ENCODE results near the gene MAP3K21.

Gene MAP3K21

DNA sequence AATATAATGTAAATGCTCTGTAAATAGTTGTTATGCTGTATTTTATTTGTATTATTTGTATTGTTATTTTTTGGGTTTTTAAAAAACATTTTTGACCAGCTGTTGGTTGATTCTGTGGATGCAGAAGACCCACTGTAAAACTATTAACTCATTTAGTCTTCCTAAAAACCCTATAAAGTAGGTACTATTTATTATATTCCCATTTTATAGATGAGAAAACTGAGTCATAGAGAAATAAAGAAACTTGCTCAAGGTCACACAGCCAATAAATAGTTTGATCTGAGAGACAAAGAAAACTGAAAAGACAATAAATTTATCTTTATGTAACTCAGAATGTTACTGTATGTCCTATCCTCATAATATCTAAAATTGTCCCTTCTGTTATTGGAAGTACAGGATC, 1.2 kb upstream of the MAP3K21 start:
- Histone ChIP-seq H3K4me3 (ENCODE audit: insufficient read length, low read depth) (no peak overlapping the region), H3K36me3 (ENCODE audit: insufficient read depth, insufficient read length, low read length) (no peaks in the 10 kb centered on the region), H3K9ac (ENCODE audit: insufficient read length, low read depth) (no peak overlapping the region), H3K4me1 (ENCODE audit: insufficient read depth, insufficient read length) (no peaks in the 10 kb centered on the region), H3K27me3 (ENCODE audit: insufficient read depth, insufficient read length) (peaks cover 39% of the 10 kb centered on the region), H3K9me3 (ENCODE audit: insufficient read depth, low read length) (no peaks in the 10 kb centered on the region)
- DNase-seq (ENCODE audit: low read depth, low spot score), result no peak
- TF ChIP-seq ZNF274 (IDR thresholded peaks at IDR 0.05; ENCODE audit: low read depth, low read length), result no peak
- no peak for TF ChIP-seq SUZ12 (IDR thresholded peaks at IDR 0.05; ENCODE audit: extremely low read depth, insufficient read depth, insufficient read length)

DNA sequence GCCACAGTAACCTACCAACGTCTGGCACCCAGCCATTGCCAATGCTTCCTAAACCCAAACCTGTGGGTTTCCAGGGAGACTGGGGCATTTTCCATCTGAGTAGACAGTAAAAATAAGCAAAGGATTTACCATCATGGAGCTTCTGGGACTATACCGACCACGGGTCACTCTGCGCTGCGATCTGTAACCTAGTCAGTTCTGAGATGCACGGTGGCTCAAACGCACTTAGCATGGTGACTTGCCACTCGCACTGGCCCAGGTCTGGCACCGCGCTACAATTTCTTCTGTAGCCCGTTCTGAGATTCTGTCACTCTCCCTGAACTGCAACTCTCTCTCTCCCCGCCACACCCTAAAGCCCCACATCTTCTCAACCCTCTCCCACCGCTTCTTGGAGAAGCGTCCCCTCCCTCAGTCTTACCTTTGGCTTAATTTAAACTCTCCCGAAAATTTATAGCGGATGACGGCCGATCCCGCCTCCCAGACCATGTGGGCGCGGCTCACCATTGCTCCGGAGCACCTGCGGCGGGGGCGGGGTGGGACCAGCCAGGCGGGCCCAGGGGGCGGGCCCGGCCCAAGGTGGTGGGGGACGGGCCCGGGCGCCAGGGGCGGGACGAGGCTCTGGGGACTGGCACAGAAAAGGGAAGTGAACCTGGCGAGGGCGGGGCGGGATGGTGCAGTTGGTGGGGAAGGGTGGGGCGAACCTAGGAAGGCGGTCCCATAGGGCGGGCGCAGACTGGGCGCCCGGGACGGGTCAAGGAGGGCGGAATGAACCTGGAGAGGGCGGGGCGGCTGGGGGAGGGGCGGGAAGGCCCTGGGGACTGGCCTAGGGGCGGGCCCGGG, 493 bp upstream of the MAP3K21 start:
- DNase-seq (ENCODE audit: low read depth, low spot score), result peak; percentile 91
- Histone ChIP-seq H3K4me3 (ENCODE audit: insufficient read length, low read depth) (peak overlapping the region; percentile 19), H3K9me3 (ENCODE audit: insufficient read depth, low read length) (no peaks in the 10 kb centered on the region), H3K27me3 (ENCODE audit: insufficient read depth, insufficient read length) (peaks cover 39% of the 10 kb centered on the region), H3K9ac (ENCODE audit: insufficient read length, low read depth) (no peak overlapping the region), H3K4me1 (ENCODE audit: insufficient read depth, insufficient read length) (no peaks in the 10 kb centered on the region), H3K36me3 (ENCODE audit: insufficient read depth, insufficient read length, low read length) (no peaks in the 10 kb centered on the region)
- TF ChIP-seq YY1 (IDR thresholded peaks at IDR 0.05; ENCODE audit: insufficient read depth, insufficient read length) (no peak), SUZ12 (IDR thresholded peaks at IDR 0.05; ENCODE audit: extremely low read depth, insufficient read depth, insufficient read length) (no peak), ZNF274 (IDR thresholded peaks at IDR 0.05; ENCODE audit: low read depth, low read length) (no peak)

DNA sequence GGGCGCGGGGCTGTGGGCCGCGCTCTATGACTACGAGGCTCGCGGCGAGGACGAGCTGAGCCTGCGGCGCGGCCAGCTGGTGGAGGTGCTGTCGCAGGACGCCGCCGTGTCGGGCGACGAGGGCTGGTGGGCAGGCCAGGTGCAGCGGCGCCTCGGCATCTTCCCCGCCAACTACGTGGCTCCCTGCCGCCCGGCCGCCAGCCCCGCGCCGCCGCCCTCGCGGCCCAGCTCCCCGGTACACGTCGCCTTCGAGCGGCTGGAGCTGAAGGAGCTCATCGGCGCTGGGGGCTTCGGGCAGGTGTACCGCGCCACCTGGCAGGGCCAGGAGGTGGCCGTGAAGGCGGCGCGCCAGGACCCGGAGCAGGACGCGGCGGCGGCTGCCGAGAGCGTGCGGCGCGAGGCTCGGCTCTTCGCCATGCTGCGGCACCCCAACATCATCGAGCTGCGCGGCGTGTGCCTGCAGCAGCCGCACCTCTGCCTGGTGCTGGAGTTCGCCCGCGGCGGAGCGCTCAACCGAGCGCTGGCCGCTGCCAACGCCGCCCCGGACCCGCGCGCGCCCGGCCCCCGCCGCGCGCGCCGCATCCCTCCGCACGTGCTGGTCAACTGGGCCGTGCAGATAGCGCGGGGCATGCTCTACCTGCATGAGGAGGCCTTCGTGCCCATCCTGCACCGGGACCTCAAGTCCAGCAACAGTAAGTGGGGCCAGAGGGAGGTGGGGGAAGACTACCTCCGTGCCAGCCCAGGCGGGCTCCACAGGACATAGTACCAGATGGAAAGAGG, 808 bp downstream of the MAP3K21 start:
- peak overlapping the region; percentile 79 for H3K4me3 ChIP-seq (ENCODE audit: insufficient read length, low read depth)
- H3K9ac ChIP-seq (ENCODE audit: insufficient read length, low read depth), result peak overlapping the region; percentile 93
- no peaks in the 10 kb centered on the region for H3K4me1 ChIP-seq (ENCODE audit: insufficient read depth, insufficient read length)
- peak; percentile 16 for DNase-seq (ENCODE audit: low read depth, low spot score)
- TF ChIP-seq YY1 (IDR thresholded peaks at IDR 0.05; ENCODE audit: insufficient read depth, insufficient read length) (no peak), ZNF274 (IDR thresholded peaks at IDR 0.05; ENCODE audit: low read depth, low read length) (no peak), SUZ12 (IDR thresholded peaks at IDR 0.05; ENCODE audit: extremely low read depth, insufficient read depth, insufficient read length) (no peak)
- no peaks in the 10 kb centered on the region for H3K9me3 ChIP-seq (ENCODE audit: insufficient read depth, low read length)
- H3K27me3 ChIP-seq (ENCODE audit: insufficient read depth, insufficient read length), result peaks cover 39% of the 10 kb centered on the region
- H3K36me3 ChIP-seq (ENCODE audit: insufficient read depth, insufficient read length, low read length), result no peaks in the 10 kb centered on the region

DNA sequence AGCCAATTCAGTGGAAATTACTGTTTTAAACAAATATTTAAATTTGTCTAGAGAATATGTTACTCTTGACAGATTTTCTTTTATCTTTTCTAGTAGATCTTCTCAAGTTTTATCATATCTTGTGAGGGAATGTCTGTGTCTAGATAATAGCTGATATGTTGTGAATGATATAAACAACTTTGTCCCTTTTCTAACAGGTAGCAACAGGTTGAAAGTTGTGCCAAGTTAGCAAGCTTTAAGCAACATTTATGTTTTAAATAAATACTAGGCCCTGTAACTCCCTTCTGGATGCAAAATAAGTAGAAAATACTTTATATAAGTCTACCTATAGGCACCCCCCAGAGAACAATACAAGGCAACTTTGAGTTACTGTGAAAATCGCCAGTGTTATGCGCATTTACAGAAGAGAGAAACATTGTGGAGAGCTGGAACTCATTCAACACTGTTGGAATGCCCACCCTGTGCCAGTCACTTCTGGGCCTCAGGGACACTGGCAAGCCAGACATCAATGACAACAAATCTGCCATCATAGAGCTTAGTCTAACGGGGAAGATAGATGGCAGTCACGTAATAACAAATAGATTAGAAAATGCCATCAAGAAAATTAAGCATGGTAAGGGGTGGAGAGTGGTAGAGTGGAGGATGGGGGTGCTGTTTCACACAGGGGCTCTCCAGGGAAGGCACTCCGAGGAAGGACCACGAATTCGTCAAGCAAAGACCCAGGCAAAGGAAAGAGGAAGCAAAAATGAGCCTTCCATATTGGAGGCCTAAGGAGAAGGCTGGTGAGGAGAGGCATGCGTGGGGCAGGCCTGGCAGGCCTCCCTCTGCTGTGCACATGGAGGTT, 4.4 kb downstream of the MAP3K21 start:
- no peaks in the 10 kb centered on the region for H3K36me3 ChIP-seq (ENCODE audit: insufficient read depth, insufficient read length, low read length)
- no peaks in the 10 kb centered on the region for H3K4me1 ChIP-seq (ENCODE audit: insufficient read depth, insufficient read length)
- peaks cover 23% of the 10 kb centered on the region for H3K27me3 ChIP-seq (ENCODE audit: insufficient read depth, insufficient read length)
- DNase-seq (ENCODE audit: low read depth, low spot score), result no peak
- no peak overlapping the region for H3K4me3 ChIP-seq (ENCODE audit: insufficient read length, low read depth)
- no peaks in the 10 kb centered on the region for H3K9me3 ChIP-seq (ENCODE audit: insufficient read depth, low read length)
- TF ChIP-seq ZNF274 (IDR thresholded peaks at IDR 0.05; ENCODE audit: low read depth, low read length) (no peak), YY1 (IDR thresholded peaks at IDR 0.05; ENCODE audit: insufficient read depth, insufficient read length) (no peak), SUZ12 (IDR thresholded peaks at IDR 0.05; ENCODE audit: extremely low read depth, insufficient read depth, insufficient read length) (no peak)
- no peak overlapping the region for H3K9ac ChIP-seq (ENCODE audit: insufficient read length, low read depth)

DNA sequence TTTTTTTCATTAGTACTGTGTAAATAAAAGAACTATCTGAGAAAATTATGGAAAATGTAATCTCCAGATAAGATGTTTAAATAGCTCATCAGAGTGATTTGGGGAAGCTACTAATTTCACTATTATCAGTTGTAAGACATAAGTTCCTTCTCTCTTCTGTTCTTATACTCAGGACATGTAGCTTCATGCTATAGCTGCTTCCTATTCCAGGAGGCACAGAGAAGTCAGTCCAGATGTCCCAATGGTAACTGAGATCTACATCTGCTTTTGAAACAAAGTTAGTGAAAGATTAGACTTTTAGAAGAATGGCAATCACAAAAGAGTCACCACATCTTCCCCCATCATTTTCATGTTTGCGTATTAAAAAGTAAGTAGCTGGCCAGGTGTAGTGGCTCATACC, 5.6 kb downstream of the MAP3K21 start:
- Histone ChIP-seq H3K4me3 (ENCODE audit: insufficient read length, low read depth) (no peak overlapping the region), H3K4me1 (ENCODE audit: insufficient read depth, insufficient read length) (no peaks in the 10 kb centered on the region), H3K9me3 (ENCODE audit: insufficient read depth, low read length) (no peaks in the 10 kb centered on the region), H3K9ac (ENCODE audit: insufficient read length, low read depth) (no peak overlapping the region), H3K36me3 (ENCODE audit: insufficient read depth, insufficient read length, low read length) (no peaks in the 10 kb centered on the region), H3K27me3 (ENCODE audit: insufficient read depth, insufficient read length) (peaks cover 19% of the 10 kb centered on the region)
- no peak for DNase-seq (ENCODE audit: low read depth, low spot score)
- TF ChIP-seq SUZ12 (IDR thresholded peaks at IDR 0.05; ENCODE audit: extremely low read depth, insufficient read depth, insufficient read length), result no peak
- TF ChIP-seq ZNF274 (IDR thresholded peaks at IDR 0.05; ENCODE audit: low read depth, low read length), result no peak
- no peak for TF ChIP-seq YY1 (IDR thresholded peaks at IDR 0.05; ENCODE audit: insufficient read depth, insufficient read length)

DNA sequence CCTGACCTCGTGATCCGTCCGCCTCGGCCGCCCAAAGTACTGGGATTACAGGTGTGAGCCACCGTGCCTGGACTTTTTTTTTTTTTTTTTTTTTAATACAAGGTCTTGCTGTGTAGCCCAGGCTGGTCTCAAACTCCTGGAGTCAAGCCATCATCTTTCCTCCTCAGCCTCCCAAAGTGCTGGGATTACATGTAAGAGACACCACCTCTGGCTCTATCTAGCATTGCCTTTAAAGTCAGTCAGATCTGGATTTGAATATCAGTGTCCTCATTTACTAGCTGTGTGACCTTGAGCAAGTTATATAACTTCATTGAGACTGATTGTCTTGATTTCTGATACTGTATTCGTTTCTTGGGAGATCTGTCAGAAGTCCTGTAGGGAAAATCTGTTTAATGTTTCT, 6.6 kb downstream of the MAP3K21 start:
- Histone ChIP-seq H3K36me3 (ENCODE audit: insufficient read depth, insufficient read length, low read length) (no peaks in the 10 kb centered on the region), H3K9ac (ENCODE audit: insufficient read length, low read depth) (no peak overlapping the region), H3K4me3 (ENCODE audit: insufficient read length, low read depth) (no peak overlapping the region), H3K9me3 (ENCODE audit: insufficient read depth, low read length) (no peaks in the 10 kb centered on the region), H3K27me3 (ENCODE audit: insufficient read depth, insufficient read length) (peaks cover 9% of the 10 kb centered on the region), H3K4me1 (ENCODE audit: insufficient read depth, insufficient read length) (no peaks in the 10 kb centered on the region)
- no peak for TF ChIP-seq SUZ12 (IDR thresholded peaks at IDR 0.05; ENCODE audit: extremely low read depth, insufficient read depth, insufficient read length)
- TF ChIP-seq YY1 (IDR thresholded peaks at IDR 0.05; ENCODE audit: insufficient read depth, insufficient read length), result no peak
- DNase-seq (ENCODE audit: low read depth, low spot score), result no peak
